Hematopoietic multipotent progenitor cell treated with erythropoietin and hydrocortisone succinate and interleukin-3 and kit ligand, for 6 days (in vitro differentiated cells): Measurements from ENCODE around the gene FAM72D.
"Not testable (repeated sequence)": the region's sequence is repeated elsewhere in the genome, so short reads cannot be mapped to it uniquely, and the experiment has no call there.

Source experiments
- DNase-seq: peaks from one replicate; pipeline ENCODE4 v3.0.0-alpha.2; 2015

The FAM72D gene

DNA sequence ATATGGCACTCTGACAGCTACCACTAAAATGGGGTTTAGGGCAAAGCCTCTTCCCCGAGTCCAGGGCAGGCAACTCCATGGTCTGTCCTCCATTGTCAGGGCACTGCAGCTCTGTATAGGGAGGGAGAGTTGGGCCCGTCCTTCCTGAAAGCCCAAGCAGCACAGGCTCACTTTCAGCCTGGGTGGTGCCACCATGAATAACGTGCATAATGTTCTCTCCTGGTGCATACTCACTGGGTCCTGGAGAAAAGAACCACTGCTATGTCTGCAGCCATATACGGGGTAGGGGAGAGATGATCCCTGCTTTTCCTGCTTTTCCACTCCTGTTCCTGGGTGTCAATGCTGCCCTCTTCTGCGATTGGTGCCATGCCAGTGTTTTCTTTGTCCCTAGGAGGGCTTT is 60.1 kb downstream of the FAM72D start:
- DNase-seq: not testable (repeated sequence)

DNA sequence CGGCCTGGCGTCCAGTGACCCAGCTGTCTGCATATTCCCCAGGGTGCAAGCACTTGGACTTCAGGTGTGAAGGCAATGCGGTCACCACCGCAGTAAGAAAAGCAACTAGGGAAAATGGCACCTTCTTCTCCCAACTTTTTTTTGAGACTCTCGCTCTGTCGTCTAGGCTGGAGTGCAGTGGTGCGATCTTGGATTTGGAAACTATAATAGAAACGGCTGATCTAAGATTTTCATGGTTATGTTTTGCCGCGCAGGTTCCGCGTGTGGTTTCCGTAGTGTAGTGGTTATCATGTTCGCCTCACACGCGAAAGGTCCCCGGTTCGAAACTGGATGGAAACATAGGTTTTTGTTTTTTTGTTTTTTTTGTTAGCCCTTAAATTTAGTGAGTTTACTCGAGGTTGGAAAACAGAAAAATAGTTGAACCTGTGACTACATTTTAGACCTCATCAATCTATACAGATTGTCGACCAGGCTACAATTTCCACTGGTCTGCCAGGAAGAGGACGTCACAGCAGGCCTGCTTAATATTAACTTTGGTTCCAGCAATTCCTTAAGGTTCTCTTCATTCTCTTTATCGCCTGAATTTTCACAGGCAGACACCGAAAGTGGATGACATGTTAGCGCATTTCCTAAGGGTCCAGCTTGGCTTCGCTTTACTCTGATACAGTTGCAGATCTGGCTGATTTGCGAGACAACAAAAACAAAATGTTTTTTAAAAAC is 61.3 kb downstream of the FAM72D start:
- peak; percentile 75 for DNase-seq

DNA sequence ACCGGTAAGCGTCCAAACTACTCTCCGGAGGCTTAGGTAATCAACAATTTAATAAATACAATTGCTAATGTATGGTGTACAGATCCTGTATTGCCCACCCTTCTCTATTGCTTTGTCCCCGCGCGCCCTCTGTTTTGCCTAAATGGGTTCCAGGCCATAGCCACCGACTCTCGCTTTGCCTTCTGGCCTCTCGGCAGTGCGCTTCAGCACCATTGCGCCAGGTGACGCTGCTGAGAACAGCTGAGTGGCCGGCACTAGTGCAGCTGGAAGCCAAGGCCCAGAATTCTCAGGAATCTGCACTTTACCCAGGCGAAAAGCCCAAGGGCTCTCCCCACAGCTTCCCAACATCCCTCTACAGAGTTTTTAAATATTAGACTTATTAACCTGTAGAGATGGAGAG is 61.9 kb downstream of the FAM72D start:
- DNase-seq: not testable (repeated sequence)

DNA sequence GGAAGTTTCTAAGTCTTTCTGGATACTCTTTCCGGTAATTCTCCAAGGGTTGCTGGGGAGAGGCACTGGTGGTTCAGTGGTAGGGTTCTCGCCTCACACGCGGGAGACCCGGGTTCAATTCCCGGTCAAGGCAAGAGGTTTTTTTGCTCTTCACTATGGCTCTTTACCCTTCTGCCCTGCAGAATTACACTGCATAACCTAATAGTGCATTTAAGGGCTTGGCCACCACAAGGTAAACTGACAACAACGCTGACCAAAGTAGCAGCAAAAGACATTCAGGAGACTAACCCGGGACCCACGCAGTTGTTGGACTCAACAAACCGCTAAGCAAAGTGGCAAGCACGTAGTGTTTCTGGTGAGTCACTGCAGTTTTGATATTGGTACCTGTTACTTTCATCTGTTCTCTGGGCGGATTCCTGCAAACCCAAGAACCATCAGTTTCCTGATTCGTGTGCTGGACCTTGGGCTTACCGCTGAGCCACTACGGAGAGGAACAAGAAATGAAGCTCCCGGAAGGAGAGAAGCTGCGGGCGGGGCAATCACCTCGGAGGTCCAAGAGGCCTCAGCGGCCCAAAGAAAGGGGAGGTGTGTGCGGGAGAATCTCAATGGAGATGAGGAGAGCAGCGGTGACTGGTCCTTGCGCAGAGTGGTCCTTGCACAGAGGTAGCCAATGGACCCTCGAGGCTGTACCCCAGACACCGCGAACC is 65.4 kb downstream of the FAM72D start:
- not testable (repeated sequence) for DNase-seq
